A549 treated with CpdA at 1 μM for 4 hours (cell line): ENCODE results near the gene APLF. TPM values are rescaled to one million over a fixed set of nuclear protein-coding genes. Genes with fewer than 3 reads are reported as not detected.

Experiments used
- total RNA-seq: library from RNA; stranded (reverse); fragments of 200-300 nt; extraction: Qiagen RNA extraction; gene quantifications from 5 replicates; pipeline ENCODE4 v1.2.3, GENCODE V29; 2022; ENCODE audit warnings: low read depth

APLF gene
- 0.64 to 1.1 TPM (median 0.80 TPM) in 5 replicates for total RNA-seq

GRCh38 chr2:68467077-68467960 lies at the start of gene APLF, which contains the start of gene FBXO48:
Gene APLF (plus strand): TSS chr2:68467585. CDS start chr2:68467732, 147 bp downstream.
Gene FBXO48 (minus strand): TSS chr2:68467294. CDS start chr2:68465145, 2,149 bp downstream.

Other genes starting within 250 kb of the APLF start
- 57.9 to 89.6 TPM (median 64.3 TPM) in 5 replicates for gene PPP3R1, start 215.1 kb upstream of the APLF start, total RNA-seq
- gene CNRIP1, start 147.6 kb upstream of the APLF start, total RNA-seq, result 1.8 to 3.1 TPM (median 2.3 TPM) in 5 replicates
- gene PLEK, start 102.3 kb upstream of the APLF start, total RNA-seq, result 0.01 TPM in 1 of 5 replicates, not detected in the others
- gene FBXO48, start 291 bp upstream of the APLF start, total RNA-seq, result 0.54 to 0.76 TPM (median 0.61 TPM) in 5 replicates
- gene PROKR1, start 176.0 kb downstream of the APLF start, total RNA-seq, result 0.03 TPM in 1 of 5 replicates, not detected in the others